Rectal smooth muscle tissue (tissue), 1 donor: Measurements from ENCODE around the gene UBAC2.

ENCODE experiments used
- H3K27ac ChIP-seq: one replicate; pipeline ENCODE4 v1.7.0; 2013; ENCODE audit warnings: low read depth, low read length, inconsistent platforms
- H3K27me3 ChIP-seq: one replicate; pipeline ENCODE4 v1.7.0; 2013; ENCODE audit warnings: low read length; ENCODE audit not compliant: control insufficient read depth, insufficient read depth
- H3K36me3 ChIP-seq: one replicate; pipeline ENCODE4 v1.7.0; 2013; ENCODE audit warnings: low read length; ENCODE audit not compliant: control insufficient read depth, insufficient read depth
- H3K4me1 ChIP-seq: one replicate; pipeline ENCODE4 v1.7.0; 2013; ENCODE audit warnings: low read length; ENCODE audit not compliant: control insufficient read depth, insufficient read depth
- H3K4me3 ChIP-seq: one replicate; pipeline ENCODE4 v1.7.0; 2013; ENCODE audit warnings: low read length
- H3K9ac ChIP-seq: one replicate; pipeline ENCODE4 v1.7.0; 2013; ENCODE audit warnings: low read length

Gene UBAC2

GRCh38 chr13:99285432-99286182 lies 85.0 kb downstream of the UBAC2 start:
- Histone ChIP-seq H3K9ac (no peak overlapping the region), H3K27me3 (no peaks in the 10 kb centered on the region), H3K4me1 (peaks cover 7% of the 10 kb centered on the region), H3K27ac (no peak overlapping the region), H3K4me3 (no peak overlapping the region), H3K36me3 (no peaks in the 10 kb centered on the region)

- peaks cover 4% of the 10 kb centered on the region for H3K4me1 ChIP-seq
- H3K9ac ChIP-seq, result no peak overlapping the region
- no peak overlapping the region for H3K4me3 ChIP-seq
- no peak overlapping the region for H3K27ac ChIP-seq
- H3K27me3 ChIP-seq, result no peaks in the 10 kb centered on the region
- no peaks in the 10 kb centered on the region for H3K36me3 ChIP-seq
These were observed 86.9 kb downstream of the UBAC2 start for GRCh38 chr13:99287551-99287950.

- no peak overlapping the region for H3K27ac ChIP-seq
- peaks cover 4% of the 10 kb centered on the region for H3K4me1 ChIP-seq
- no peaks in the 10 kb centered on the region for H3K27me3 ChIP-seq
These were observed 87.4 kb downstream of the UBAC2 start for GRCh38 chr13:99288089-99288488.

GRCh38 chr13:99289271-99289670 lies 88.6 kb downstream of the UBAC2 start:
- no peak overlapping the region for H3K27ac ChIP-seq
- peaks cover 4% of the 10 kb centered on the region for H3K4me1 ChIP-seq
- no peak overlapping the region for H3K4me3 ChIP-seq
- H3K9ac ChIP-seq, result no peak overlapping the region
- no peaks in the 10 kb centered on the region for H3K27me3 ChIP-seq
- H3K36me3 ChIP-seq, result no peaks in the 10 kb centered on the region

More at GRCh38 chr13:99288089-99288488, 87.4 kb downstream of the UBAC2 start:
- Histone ChIP-seq H3K4me3 (no peak overlapping the region), H3K9ac (no peak overlapping the region), H3K36me3 (no peaks in the 10 kb centered on the region)

- H3K9ac ChIP-seq, result no peak overlapping the region
- H3K27me3 ChIP-seq, result no peaks in the 10 kb centered on the region
- peaks cover 4% of the 10 kb centered on the region for H3K4me1 ChIP-seq
- no peaks in the 10 kb centered on the region for H3K36me3 ChIP-seq
- H3K27ac ChIP-seq, result no peak overlapping the region
- H3K4me3 ChIP-seq, result no peak overlapping the region
These were observed 89.2 kb downstream of the UBAC2 start for GRCh38 chr13:99289674-99290337.

- Histone ChIP-seq H3K27me3 (no peaks in the 10 kb centered on the region), H3K27ac (no peak overlapping the region), H3K4me3 (no peak overlapping the region), H3K4me1 (peaks cover 2% of the 10 kb centered on the region), H3K36me3 (no peaks in the 10 kb centered on the region), H3K9ac (no peak overlapping the region)
These were observed 90.2 kb downstream of the UBAC2 start for GRCh38 chr13:99290894-99291293.

- Histone ChIP-seq H3K9ac (no peak overlapping the region), H3K36me3 (no peaks in the 10 kb centered on the region), H3K27ac (no peak overlapping the region), H3K27me3 (no peaks in the 10 kb centered on the region), H3K4me3 (no peak overlapping the region), H3K4me1 (no peaks in the 10 kb centered on the region)
These were observed 92.5 kb downstream of the UBAC2 start for GRCh38 chr13:99293178-99293577.

GRCh38 chr13:99294198-99294597 lies 93.5 kb downstream of the UBAC2 start:
- H3K4me3 ChIP-seq, result no peak overlapping the region
- H3K9ac ChIP-seq, result no peak overlapping the region
- H3K27ac ChIP-seq, result no peak overlapping the region
- no peaks in the 10 kb centered on the region for H3K27me3 ChIP-seq
- H3K36me3 ChIP-seq, result no peaks in the 10 kb centered on the region
- H3K4me1 ChIP-seq, result no peaks in the 10 kb centered on the region

GRCh38 chr13:99294958-99295357 lies 94.3 kb downstream of the UBAC2 start:
- Histone ChIP-seq H3K27ac (no peak overlapping the region), H3K4me1 (no peaks in the 10 kb centered on the region), H3K36me3 (no peaks in the 10 kb centered on the region), H3K27me3 (no peaks in the 10 kb centered on the region), H3K4me3 (no peak overlapping the region), H3K9ac (no peak overlapping the region)

GRCh38 chr13:99295488-99296252 lies 95.0 kb downstream of the UBAC2 start:
- Histone ChIP-seq H3K27me3 (no peaks in the 10 kb centered on the region), H3K36me3 (no peaks in the 10 kb centered on the region), H3K27ac (no peak overlapping the region), H3K4me3 (no peak overlapping the region), H3K4me1 (no peaks in the 10 kb centered on the region), H3K9ac (no peak overlapping the region)

GRCh38 chr13:99296398-99296797 lies 95.7 kb downstream of the UBAC2 start:
- Histone ChIP-seq H3K27me3 (no peaks in the 10 kb centered on the region), H3K4me1 (no peaks in the 10 kb centered on the region), H3K27ac (no peak overlapping the region), H3K36me3 (no peaks in the 10 kb centered on the region), H3K9ac (no peak overlapping the region), H3K4me3 (no peak overlapping the region)

- Histone ChIP-seq H3K36me3 (no peaks in the 10 kb centered on the region), H3K9ac (no peak overlapping the region), H3K27ac (no peak overlapping the region), H3K4me1 (no peaks in the 10 kb centered on the region), H3K4me3 (no peak overlapping the region), H3K27me3 (no peaks in the 10 kb centered on the region)
These were observed 96.7 kb downstream of the UBAC2 start for GRCh38 chr13:99297331-99297730.
